GM19351 (cell line): ENCODE results near the gene DOCK4.

Experiments used
- ATAC-seq: cut with Tn5 transposase; IDR thresholded peaks from one replicate; pipeline ENCODE4 v1.9.1; 2021; ENCODE audit warnings: mild to moderate bottlenecking, moderate library complexity; ENCODE audit not compliant: unreplicated experiment

DOCK4 gene

GRCh38 chr7:111746950-111747349, 459.2 kb downstream of the DOCK4 start:
- ATAC-seq = no peak

- ATAC-seq = no peak
Observed at GRCh38 chr7:111744501-111745155, 461.6 kb downstream of the DOCK4 start.

GRCh38 chr7:111743244-111743847, 462.9 kb downstream of the DOCK4 start:
- ATAC-seq = no peak

GRCh38 chr7:111741811-111742240, 464.4 kb downstream of the DOCK4 start:
- ATAC-seq = peak; percentile 96

GRCh38 chr7:111740942-111741341, 465.3 kb downstream of the DOCK4 start:
- no peak for ATAC-seq

GRCh38 chr7:111736552-111736874, 469.7 kb downstream of the DOCK4 start:
- ATAC-seq = no peak

- ATAC-seq = peak; percentile 73
Observed at GRCh38 chr7:111735661-111736551, 470.3 kb downstream of the DOCK4 start.

- no peak for ATAC-seq
Observed at GRCh38 chr7:111734954-111735660, 471.1 kb downstream of the DOCK4 start.

GRCh38 chr7:111732923-111733322, 473.3 kb downstream of the DOCK4 start:
- no peak for ATAC-seq

GRCh38 chr7:111730476-111731300, 475.5 kb downstream of the DOCK4 start:
- peak; percentile 87 for ATAC-seq

- no peak for ATAC-seq
Observed at GRCh38 chr7:111730057-111730456, 476.1 kb downstream of the DOCK4 start.

- ATAC-seq = no peak
Observed at GRCh38 chr7:111729483-111729882, 476.7 kb downstream of the DOCK4 start.

GRCh38 chr7:111728635-111728995, 477.6 kb downstream of the DOCK4 start:
- no peak for ATAC-seq

- no peak for ATAC-seq
Observed at GRCh38 chr7:111727905-111728634, 478.1 kb downstream of the DOCK4 start.

GRCh38 chr7:111718886-111719285, 487.3 kb downstream of the DOCK4 start:
- no peak for ATAC-seq

- no peak for ATAC-seq
Observed at GRCh38 chr7:111711426-111712065, 494.7 kb downstream of the DOCK4 start.

- ATAC-seq = no peak
Observed at GRCh38 chr7:111710839-111711380, 495.3 kb downstream of the DOCK4 start.

GRCh38 chr7:111708072-111708471, 498.1 kb downstream of the DOCK4 start:
- ATAC-seq = no peak

GRCh38 chr7:111705807-111706206, 500.4 kb downstream of the DOCK4 start:
- ATAC-seq = no peak
